GM23248 (cell line): ENCODE results near the gene NPS. TPM values are rescaled to one million over a fixed set of nuclear protein-coding genes. Genes with fewer than 3 reads are reported as not detected.

Experiments used
- DNase-seq: peaks from one replicate; pipeline ENCODE4 v3.0.0-alpha.2; 2015
- H2AFZ ChIP-seq: fragments of 200-600 bp; sonication (generic); 2 replicates; pipeline ENCODE4 v1.6.1; 2016; ENCODE audit warnings: antibody characterized with exemption
- H3F3A ChIP-seq: fragments of 200-600 bp; sonication (generic); 2 replicates; pipeline ENCODE4 v1.6.1; 2016; ENCODE audit warnings: mild to moderate bottlenecking, antibody characterized with exemption, mixed run types; ENCODE audit not compliant: insufficient read depth
- H3K27ac ChIP-seq: fragments of 200-600 bp; sonication (generic); 2 replicates; pipeline ENCODE4 v1.5.1; 2016; ENCODE audit warnings: mild to moderate bottlenecking
- H3K27me3 ChIP-seq: fragments of 200-600 bp; sonication (generic); replicated peaks from 2 replicates; pipeline ENCODE4 v1.6.1; 2016; ENCODE audit warnings: mild to moderate bottlenecking; ENCODE audit not compliant: insufficient read depth
- H3K36me3 ChIP-seq: fragments of 200-600 bp; sonication (generic); 2 replicates; pipeline ENCODE4 v1.6.1; 2016; ENCODE audit warnings: low read depth, mild to moderate bottlenecking
- H3K4me1 ChIP-seq: fragments of 200-600 bp; sonication (generic); 2 replicates; pipeline ENCODE4 v1.6.1; 2016; ENCODE audit warnings: mild to moderate bottlenecking; ENCODE audit not compliant: insufficient read depth
- H3K4me2 ChIP-seq: fragments of 200-600 bp; sonication (generic); one replicate; pipeline ENCODE4 v1.6.1; 2016; ENCODE audit warnings: mild to moderate bottlenecking; ENCODE audit not compliant: unreplicated experiment
- H3K4me3 ChIP-seq: fragments of 200-600 bp; sonication (generic); 2 replicates; pipeline ENCODE4 v1.5.1; 2016; ENCODE audit warnings: mild to moderate bottlenecking
- H3K79me2 ChIP-seq: fragments of 200-600 bp; sonication (generic); 2 replicates; pipeline ENCODE4 v1.6.1; 2016; ENCODE audit warnings: mild to moderate bottlenecking; ENCODE audit not compliant: insufficient read depth
- H3K9ac ChIP-seq: fragments of 200-600 bp; sonication (generic); 2 replicates; pipeline ENCODE4 v1.6.1; 2016; ENCODE audit warnings: mild to moderate bottlenecking
- H3K9me2 ChIP-seq: fragments of 200-600 bp; sonication (generic); 2 replicates; pipeline ENCODE4 v1.6.1; 2016; ENCODE audit warnings: mixed run types, mild to moderate bottlenecking, moderate library complexity; ENCODE audit not compliant: insufficient read depth
- H3K9me3 ChIP-seq: fragments of 200-600 bp; sonication (generic); one replicate; pipeline ENCODE4 v1.6.1; 2017; ENCODE audit warnings: low read depth
- H4K20me1 ChIP-seq: fragments of 200-600 bp; sonication (generic); 2 replicates; pipeline ENCODE4 v1.6.0; 2016; ENCODE audit not compliant: insufficient read depth
- EZH2 ChIP-seq: fragments of 200-600 bp; sonication (generic); IDR thresholded peaks from 2 replicates; pipeline ENCODE4 v1.6.1; 2018; ENCODE audit warnings: antibody characterized with exemption, mild to moderate bottlenecking; ENCODE audit not compliant: insufficient read depth, poor library complexity, severe bottlenecking
- EZH2phosphoT487 ChIP-seq: fragments of 200-600 bp; sonication (generic); IDR thresholded peaks from 2 replicates; pipeline ENCODE4 v1.6.1; 2018; ENCODE audit warnings: antibody characterized with exemption, moderate library complexity, mild to moderate bottlenecking, low read depth; ENCODE audit not compliant: insufficient read depth
- WGBS, 2 experiments: methylation state at CpG; one replicate each; pipeline ENCODE4 v1.1.6; 2015 to 2017; ENCODE audit warnings: low lambda C conversion rate in 2 of 2, low coverage in 1 of 2; ENCODE audit errors: missing lambda C conversion rate in 2 of 2; 5-methylcytosine and 5-hydroxymethylcytosine counted together
- in situ Hi-C: fragments of 300-500 bp; cut with MboI; formaldehyde crosslinking; loops from 2 replicates; pipeline ENCODE4 v1.15.0; 2020
- polyA plus RNA-seq: library from polyadenylated mRNA; unstranded; fragments of >200 nt; fragmentation: Nextera tagmentation; extraction: Ambion mirVana; gene quantifications from 2 replicates; pipeline ENCODE4 v1.2.1, GENCODE V29; 2016
- total RNA-seq: library from RNA; depleted of rRNA; stranded (reverse); fragments of >200 nt; shearing (Covaris generic); gene quantifications from 2 replicates; pipeline ENCODE4 v1.2.3, GENCODE V29; 2014

Gene NPS
- total and polyA plus RNA-seq, 2 experiments from 2014 or later = not detected

GRCh38 chr10:127580822-127581221 lies 31.7 kb downstream of the NPS start:
- no peak overlapping the region for H2AFZ ChIP-seq
- H3K9me2 ChIP-seq = no peaks in the 10 kb centered on the region
- H3K36me3 ChIP-seq = no peaks in the 10 kb centered on the region
- no peak overlapping the region for H3K4me3 ChIP-seq
- H3K4me2 ChIP-seq = no peak overlapping the region
- no peaks in the 10 kb centered on the region for H4K20me1 ChIP-seq
- H3K9me3 ChIP-seq = no peaks in the 10 kb centered on the region
- no peak overlapping the region for H3K9ac ChIP-seq
- no peaks in the 10 kb centered on the region for H3F3A ChIP-seq
- no peak for DNase-seq
- H3K27me3 ChIP-seq = peaks cover 5% of the 10 kb centered on the region; the same call in 1 of the 2 replicates
- H3K79me2 ChIP-seq = no peaks in the 10 kb centered on the region
- no peak overlapping the region for H3K27ac ChIP-seq
- H3K4me1 ChIP-seq = no peaks in the 10 kb centered on the region
- 45 to 54% methylated on average over 17 of the region's 17 CpGs for WGBS, 2 experiments
- TF ChIP-seq EZH2phosphoT487 (no peak), EZH2 (no peak)
- in situ Hi-C loops = no loop called here

DNA sequence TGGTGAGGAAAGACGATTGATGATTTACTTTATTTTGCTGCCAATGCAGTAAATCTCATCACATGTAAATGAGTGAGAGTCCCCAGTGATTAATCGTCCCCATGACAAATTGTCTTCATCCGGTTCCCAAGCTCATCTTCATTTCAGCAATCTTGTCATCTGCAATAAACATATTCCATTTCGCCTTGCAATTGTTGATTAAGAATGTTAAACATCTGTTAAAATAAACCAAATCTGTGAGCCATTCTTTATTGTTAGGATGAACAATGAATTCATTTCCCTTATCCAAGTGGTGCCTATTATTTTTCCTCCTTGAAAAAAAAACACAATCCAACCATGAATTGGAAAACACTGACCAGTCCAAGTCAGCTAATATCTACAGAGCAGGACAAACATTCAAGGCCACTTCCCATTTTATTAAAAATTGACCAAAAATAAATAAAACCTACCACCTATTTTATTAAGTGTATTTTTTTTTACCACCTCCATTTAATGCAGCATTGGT lies 36.5 kb downstream of the NPS start:
- H3K4me1 ChIP-seq = no peaks in the 10 kb centered on the region
- no peaks in the 10 kb centered on the region for H4K20me1 ChIP-seq
- H3K4me3 ChIP-seq = no peak overlapping the region
- no peak overlapping the region for H3K4me2 ChIP-seq
- H3K27me3 ChIP-seq = 0 out of 2 replicates have a peak, but pooled peaks cover 5% of the 10 kb centered on the region
- no peak for DNase-seq
- H2AFZ ChIP-seq = no peak overlapping the region
- in situ Hi-C loops = no loop called here
- 4 to 7% methylated on average over 4 of the region's 4 CpGs for WGBS, 2 experiments
- no peaks in the 10 kb centered on the region for H3K36me3 ChIP-seq
- H3K9me2 ChIP-seq = no peaks in the 10 kb centered on the region
- no peaks in the 10 kb centered on the region for H3F3A ChIP-seq
- no peak for TF ChIP-seq EZH2phosphoT487
- TF ChIP-seq EZH2 = no peak
- no peaks in the 10 kb centered on the region for H3K9me3 ChIP-seq
- H3K9ac ChIP-seq = no peak overlapping the region
- H3K27ac ChIP-seq = no peak overlapping the region
- H3K79me2 ChIP-seq = no peaks in the 10 kb centered on the region

DNA sequence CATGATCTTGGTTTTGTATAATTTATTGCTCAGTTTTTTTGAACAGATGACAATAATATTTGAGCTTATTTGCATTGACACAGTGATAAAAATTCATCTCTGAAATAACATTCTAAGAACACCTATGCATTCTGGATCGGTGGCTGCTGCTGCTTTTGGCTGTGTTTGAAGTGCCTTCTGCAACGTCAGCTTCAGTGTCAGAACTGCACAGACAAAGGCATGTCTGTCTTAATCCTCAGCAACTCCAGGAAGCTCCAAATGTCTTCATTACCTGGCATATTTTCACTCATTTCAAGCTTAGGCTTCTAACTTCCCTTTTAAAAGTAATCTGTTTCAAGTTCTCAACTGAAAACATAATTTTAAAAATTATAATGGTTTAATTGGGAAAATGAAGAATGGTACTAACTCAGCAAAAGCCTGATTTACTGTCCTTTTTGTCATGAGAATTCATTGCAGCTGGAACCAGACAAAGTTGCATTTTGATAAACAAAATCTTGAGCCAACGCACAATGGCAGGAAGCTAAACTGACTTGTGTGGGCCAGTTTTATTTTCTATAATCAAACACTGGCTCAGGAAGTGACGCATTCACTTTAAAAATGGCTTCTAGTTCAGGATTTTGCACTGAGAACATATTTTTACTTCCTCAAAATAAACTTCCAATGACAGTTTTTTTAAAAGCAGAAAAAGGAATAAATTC lies 38.7 kb downstream of the NPS start:
- no peaks in the 10 kb centered on the region for H3K4me1 ChIP-seq
- WGBS, 2 experiments = 17 to 21% methylated on average over 4 of the region's 4 CpGs
- TF ChIP-seq EZH2 (no peak), EZH2phosphoT487 (no peak)

DNA sequence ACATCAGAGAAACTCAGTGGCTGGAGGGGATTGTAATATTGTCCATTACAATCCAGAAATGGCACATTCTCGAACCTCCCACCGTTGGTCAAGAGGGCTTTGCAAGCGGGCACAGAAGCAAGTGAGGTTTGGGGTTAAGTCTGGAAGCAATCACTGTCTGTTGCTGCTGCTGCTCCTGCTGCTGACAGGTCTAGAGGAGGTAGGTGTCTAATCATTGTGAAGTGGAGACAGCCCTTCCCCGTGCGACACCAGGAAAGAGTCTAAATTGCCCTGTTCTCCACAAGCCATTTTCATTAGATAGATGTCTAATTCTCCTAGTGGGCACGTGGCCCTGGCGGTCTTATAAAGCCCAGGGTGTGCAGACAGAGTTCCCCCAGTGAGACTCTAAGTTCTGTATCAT lies 43.5 kb downstream of the NPS start:
- Histone ChIP-seq H3K27ac (no peak overlapping the region), H3K9me2 (no peaks in the 10 kb centered on the region), H3K79me2 (no peaks in the 10 kb centered on the region), H3F3A (no peaks in the 10 kb centered on the region), H3K27me3 (no peaks in the 10 kb centered on the region), H3K9me3 (no peaks in the 10 kb centered on the region), H3K9ac (no peak overlapping the region), H4K20me1 (no peaks in the 10 kb centered on the region), H3K4me3 (no peak overlapping the region), H3K36me3 (no peaks in the 10 kb centered on the region), H3K4me1 (no peaks in the 10 kb centered on the region), H3K4me2 (no peak overlapping the region), H2AFZ (no peak overlapping the region)
- WGBS, 2 experiments = 28 to 36% methylated on average over 7 of the region's 7 CpGs
- TF ChIP-seq EZH2 (no peak), EZH2phosphoT487 (no peak)
- in situ Hi-C loops = no loop called here
- no peak for DNase-seq

More for the DNA sequence above, 38.7 kb downstream of the NPS start:
- Histone ChIP-seq H3K9ac (no peak overlapping the region), H3K9me3 (no peaks in the 10 kb centered on the region), H3K4me2 (no peak overlapping the region), H3K27ac (no peak overlapping the region), H3K27me3 (0 out of 2 replicates have a peak, but pooled peaks cover 5% of the 10 kb centered on the region), H3K9me2 (no peaks in the 10 kb centered on the region), H3K4me3 (no peak overlapping the region), H3F3A (no peaks in the 10 kb centered on the region), H2AFZ (no peak overlapping the region), H3K36me3 (no peaks in the 10 kb centered on the region), H4K20me1 (no peaks in the 10 kb centered on the region), H3K79me2 (no peaks in the 10 kb centered on the region)
- DNase-seq = no peak
- in situ Hi-C loops = no loop called here
